Spleen (tissue), 11 donors: ENCODE results near the gene LCP2. TPM values are rescaled to one million over a fixed set of nuclear protein-coding genes. Genes with fewer than 3 reads are reported as not detected.
A peak's percentile ranks its signal among the peaks of the same experiment; 100 is the strongest.

ENCODE experiments used
- DNase-seq: peaks from one replicate; pipeline ENCODE4 v3.0.0-alpha.2; 2020
- H3K27ac ChIP-seq, 8 donors: fragments of 200-600 bp; sonication (generic) in 7 of 8; 1 replicate in 4 of 8; 2 replicates in 4 of 8; pipeline versions ENCODE4 v1.5.0 to v1.8.0; 2016 to 2021; ENCODE audit warnings: inconsistent platforms in 4 of 8, mild to moderate bottlenecking in 4 of 8, moderate library complexity in 1 of 8
- H3K27me3 ChIP-seq, 7 donors: fragments of 200-600 bp; sonication (generic) in 6 of 7; replicated peaks in 1 of 7; 1 replicate in 4 of 7; 2 replicates in 3 of 7; pipeline versions ENCODE4 v1.5.0 to v1.8.0; 2016 to 2021; ENCODE audit warnings: inconsistent platforms in 3 of 7, mild to moderate bottlenecking in 1 of 7
- H3K36me3 ChIP-seq, 6 donors: fragments of 200-600 bp; sonication (generic) in 5 of 6; 1 replicate in 4 of 6; 2 replicates in 2 of 6; pipeline versions ENCODE4 v1.5.0 to v1.8.0; 2016 to 2021; ENCODE audit warnings: inconsistent platforms in 2 of 6
- H3K4me1 ChIP-seq, 6 donors: fragments of 200-600 bp; sonication (generic) in 5 of 6; 1 replicate in 3 of 6; 2 replicates in 3 of 6; pipeline versions ENCODE4 v1.5.0 to v1.8.0; 2016 to 2021; ENCODE audit warnings: inconsistent platforms in 3 of 6
- H3K4me3 ChIP-seq, 8 donors: fragments of 200-600 bp; sonication (generic) in 7 of 8; 1 replicate in 4 of 8; 2 replicates in 4 of 8; pipeline versions ENCODE4 v1.5.0 to v1.8.0; 2016 to 2021; ENCODE audit warnings: inconsistent platforms in 4 of 8, mild to moderate bottlenecking in 4 of 8, moderate library complexity in 2 of 8
- H3K9me3 ChIP-seq, 8 donors: fragments of 200-600 bp; sonication (generic) in 7 of 8; 1 replicate in 4 of 8; 2 replicates in 4 of 8; pipeline versions ENCODE4 v1.5.0 to v1.8.0; 2016 to 2021; ENCODE audit warnings: inconsistent platforms in 4 of 8
- POLR2A ChIP-seq, 3 donors: fragments of 450-650 bp; IDR thresholded peaks; one replicate each; pipeline ENCODE4 v1.5.1; 2017; ENCODE audit warnings: antibody characterized with exemption in 3 of 3, mild to moderate bottlenecking in 1 of 3
- POLR2AphosphoS5 ChIP-seq, 3 donors: sonication (generic); formaldehyde crosslinking; IDR thresholded peaks; one replicate each; pipeline ENCODE4 v1.5.1; 2017; ENCODE audit warnings: antibody characterized with exemption in 3 of 3
- WGBS, 5 donors: extraction: QIAGEN DNeasy Blood & Tissue Kit in 3 of 5; methylation state at CpG; one replicate each; pipeline versions ENCODE4 v1.1.5 to v1.1.7; 2013 to 2018; 5-methylcytosine and 5-hydroxymethylcytosine counted together
- intact Hi-C: fragments of 100-400 bp; cut with DNase I; formaldehyde crosslinking; loops from one replicate; pipeline ENCODE4 v1.15.0; 2023; ENCODE audit warnings: low total_unique reads
- polyA plus RNA-seq, 3 donors: library from polyadenylated mRNA; stranded (reverse); fragments of 200-250 nt; gene quantifications; one replicate each; pipeline ENCODE4 v1.2.1, GENCODE V29; 2013
- total RNA-seq, 7 donors: library from RNA; depleted of rRNA in 3 of 7; stranded (reverse); fragments of >200 nt in 3 of 7; fragmentation: NEBNext Ultra II Directional in 4 of 7; extraction: Animal tissue kit (Norgen Biotek cat#: 25700) in 4 of 7; gene quantifications; one replicate each; pipeline versions ENCODE4 v1.1.0 to v1.2.1, GENCODE V29; 2016 to 2021
- TF ChIP-seq, protein P1 (sequence below), 11 experiments: fragments of 200-600 bp in 7 of 11; fragments of 450-650 bp in 4 of 11; sonication (generic) in 4 of 11; IDR thresholded peaks in 8 of 11; conservative IDR thresholded peaks in 3 of 11; 1 replicate in 7 of 11; 2 replicates in 4 of 11; pipeline versions ENCODE4 v1.4.0 to v1.8.0; 2016 to 2021; ENCODE audit warnings: antibody characterized with exemption in 11 of 11, inconsistent platforms in 4 of 11, mild to moderate bottlenecking in 1 of 11
- donor health status: healthy with polysubstance abuse.
- donor health status: DM: no; HTN: no; CAD: no; lungs with moderate emphysema.
- donor health status: DM: no; HTN: no; CAD: no.
- donor health status: Bipolar disorder and iron deficiency.
- donor health status: healthy.
- donor health status: DM: no; HTN: no; CAD: no.
- donor health status: DM: yes; HTN: yes; CAD: no.

The LCP2 gene
- total and polyA plus RNA-seq, 10 donors: 28.3 to 272 (median 214) TPM

DNA sequence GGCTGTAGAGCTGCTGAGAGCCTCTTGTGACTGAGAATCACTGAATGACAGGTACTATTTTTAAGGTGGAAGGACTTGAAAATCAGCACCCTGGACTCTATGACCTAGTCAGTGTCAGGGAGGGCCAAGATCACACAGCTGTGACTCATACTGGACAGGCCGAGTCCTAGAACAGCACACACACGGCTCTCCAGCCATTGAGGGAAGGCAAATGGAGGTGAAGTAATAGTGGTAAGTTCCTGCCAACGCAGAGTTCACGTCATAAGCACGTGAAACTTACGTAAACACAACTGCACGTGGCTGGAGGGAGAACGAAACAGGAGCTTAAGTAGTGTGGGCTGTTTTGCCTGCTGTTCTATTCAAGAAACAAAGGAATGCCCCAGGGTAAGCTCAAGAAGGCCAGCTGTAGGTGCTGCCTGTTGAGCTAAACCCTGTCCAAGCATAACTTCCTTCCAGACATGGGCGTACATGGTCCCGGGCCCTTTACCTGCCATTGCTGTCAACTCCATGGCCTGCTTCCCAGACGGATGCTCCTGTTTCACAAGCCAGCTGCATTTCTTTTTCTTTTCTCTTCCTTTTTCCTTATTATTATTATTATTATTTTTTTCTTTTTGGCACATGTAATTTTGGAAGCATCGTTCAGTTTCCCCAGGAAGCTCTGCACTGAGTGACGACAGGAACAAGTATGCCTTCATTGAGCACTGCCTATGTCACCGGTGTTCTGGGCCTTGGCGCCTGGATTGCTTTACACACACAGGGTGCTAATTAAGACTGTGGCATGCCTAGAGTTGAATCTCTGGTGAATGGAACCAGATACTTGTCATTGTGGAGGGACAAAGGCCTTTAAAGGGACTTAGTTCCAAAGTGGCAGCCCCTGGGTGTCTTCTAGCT, 10.2 kb upstream of the LCP2 start:
- Histone ChIP-seq H3K4me1 (peaks cover 30 to 89% (median 51%) of the 10 kb centered on the region in 6 donors), H3K27me3 (no peaks in the 10 kb centered on the region), H3K4me3 (peak overlapping the region in 1 of 8 donors; percentile 54), H3K36me3 (no peaks in the 10 kb centered on the region), H3K27ac (peak overlapping the region in 7 of 8 donors; percentile 24 to 82 (median 72)), H3K9me3 (no peaks in the 10 kb centered on the region)
- DNase-seq: peak; percentile 84
- TF ChIP-seq POLR2A (IDR thresholded peaks at IDR 0.05) (no peak), POLR2AphosphoS5 (IDR thresholded peaks at IDR 0.05) (peak in 1 of 3 donors; percentile 88)
- intact Hi-C loops: no loop called here
- WGBS, 5 donors: 58 to 84% (median 78%) methylated on average over 15 of the region's 15 CpGs

DNA sequence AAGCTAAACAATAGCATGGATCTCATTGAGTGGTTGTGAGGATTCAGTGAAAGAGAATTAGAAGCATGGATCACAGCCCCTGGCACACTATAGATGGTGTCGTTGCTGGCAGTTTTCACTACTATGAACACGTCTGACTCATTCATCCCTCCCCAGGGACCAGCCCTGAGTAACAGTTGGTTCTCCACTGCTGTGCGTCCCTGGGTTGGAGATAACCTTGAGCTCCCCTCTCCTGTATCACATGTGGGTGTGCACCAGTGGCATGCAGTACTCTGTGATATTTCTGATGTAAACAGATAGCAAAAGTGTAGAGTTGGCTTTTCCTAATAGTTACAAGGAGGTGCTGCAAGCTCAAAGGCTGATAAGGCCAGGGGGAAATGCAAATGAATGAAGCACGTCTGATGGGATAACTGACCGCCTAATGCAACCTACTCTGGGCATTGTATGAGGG, 8.8 kb upstream of the LCP2 start:
- peak overlapping the region in 2 of 8 donors; percentile 78 to 82 for H3K27ac ChIP-seq
- intact Hi-C loops: no loop called here
- H3K4me1 ChIP-seq: peaks cover 28 to 89% (median 51%) of the 10 kb centered on the region in 6 donors
- no peaks in the 10 kb centered on the region for H3K36me3 ChIP-seq
- TF ChIP-seq, protein P1, sequence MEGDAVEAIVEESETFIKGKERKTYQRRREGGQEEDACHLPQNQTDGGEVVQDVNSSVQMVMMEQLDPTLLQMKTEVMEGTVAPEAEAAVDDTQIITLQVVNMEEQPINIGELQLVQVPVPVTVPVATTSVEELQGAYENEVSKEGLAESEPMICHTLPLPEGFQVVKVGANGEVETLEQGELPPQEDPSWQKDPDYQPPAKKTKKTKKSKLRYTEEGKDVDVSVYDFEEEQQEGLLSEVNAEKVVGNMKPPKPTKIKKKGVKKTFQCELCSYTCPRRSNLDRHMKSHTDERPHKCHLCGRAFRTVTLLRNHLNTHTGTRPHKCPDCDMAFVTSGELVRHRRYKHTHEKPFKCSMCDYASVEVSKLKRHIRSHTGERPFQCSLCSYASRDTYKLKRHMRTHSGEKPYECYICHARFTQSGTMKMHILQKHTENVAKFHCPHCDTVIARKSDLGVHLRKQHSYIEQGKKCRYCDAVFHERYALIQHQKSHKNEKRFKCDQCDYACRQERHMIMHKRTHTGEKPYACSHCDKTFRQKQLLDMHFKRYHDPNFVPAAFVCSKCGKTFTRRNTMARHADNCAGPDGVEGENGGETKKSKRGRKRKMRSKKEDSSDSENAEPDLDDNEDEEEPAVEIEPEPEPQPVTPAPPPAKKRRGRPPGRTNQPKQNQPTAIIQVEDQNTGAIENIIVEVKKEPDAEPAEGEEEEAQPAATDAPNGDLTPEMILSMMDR (IDR thresholded peaks at IDR 0.05 in 8 of 11, conservative IDR thresholded peaks at IDR 0.05 in 3 of 11): no peak
- no peak for TF ChIP-seq POLR2AphosphoS5 (IDR thresholded peaks at IDR 0.05)
- no peak for TF ChIP-seq POLR2A (IDR thresholded peaks at IDR 0.05)
- H3K9me3 ChIP-seq: no peaks in the 10 kb centered on the region
- 51 to 69% (median 60%) methylated on average over 5 of the region's 5 CpGs for WGBS, 5 donors
- no peak overlapping the region for H3K4me3 ChIP-seq
- DNase-seq: no peak
- no peaks in the 10 kb centered on the region for H3K27me3 ChIP-seq

DNA sequence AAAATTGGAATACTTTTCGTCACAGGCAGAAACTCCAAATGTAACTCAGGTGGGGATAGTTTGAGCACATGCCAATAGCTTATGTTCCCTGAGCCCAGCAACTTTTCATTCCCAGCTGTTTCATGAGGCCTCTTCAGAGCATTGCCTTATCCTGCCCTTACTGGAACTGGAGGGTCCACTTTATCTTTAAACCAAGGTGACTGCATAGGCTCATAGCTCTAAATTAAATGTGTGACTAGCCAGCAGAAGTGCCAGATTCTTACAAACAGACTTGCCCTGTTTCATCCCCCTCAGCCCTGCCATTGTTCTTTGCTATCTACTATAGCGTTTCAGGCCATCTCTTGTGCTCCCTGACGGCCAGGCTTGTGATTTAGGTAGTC, 8.1 kb upstream of the LCP2 start:
- DNase-seq: no peak
- Histone ChIP-seq H3K36me3 (no peaks in the 10 kb centered on the region), H3K27ac (no peak overlapping the region), H3K4me1 (peaks cover 25 to 89% (median 51%) of the 10 kb centered on the region in 6 donors), H3K4me3 (no peak overlapping the region), H3K27me3 (no peaks in the 10 kb centered on the region), H3K9me3 (no peaks in the 10 kb centered on the region)
- 88 to 93% (median 93%) methylated on average over 3 of the region's 3 CpGs for WGBS, 5 donors
- TF ChIP-seq POLR2A (IDR thresholded peaks at IDR 0.05): no peak
- TF ChIP-seq POLR2AphosphoS5 (IDR thresholded peaks at IDR 0.05): no peak
- TF ChIP-seq, protein P1 (IDR thresholded peaks at IDR 0.05 in 8 of 11, conservative IDR thresholded peaks at IDR 0.05 in 3 of 11): no peak
- intact Hi-C loops: no loop called here

DNA sequence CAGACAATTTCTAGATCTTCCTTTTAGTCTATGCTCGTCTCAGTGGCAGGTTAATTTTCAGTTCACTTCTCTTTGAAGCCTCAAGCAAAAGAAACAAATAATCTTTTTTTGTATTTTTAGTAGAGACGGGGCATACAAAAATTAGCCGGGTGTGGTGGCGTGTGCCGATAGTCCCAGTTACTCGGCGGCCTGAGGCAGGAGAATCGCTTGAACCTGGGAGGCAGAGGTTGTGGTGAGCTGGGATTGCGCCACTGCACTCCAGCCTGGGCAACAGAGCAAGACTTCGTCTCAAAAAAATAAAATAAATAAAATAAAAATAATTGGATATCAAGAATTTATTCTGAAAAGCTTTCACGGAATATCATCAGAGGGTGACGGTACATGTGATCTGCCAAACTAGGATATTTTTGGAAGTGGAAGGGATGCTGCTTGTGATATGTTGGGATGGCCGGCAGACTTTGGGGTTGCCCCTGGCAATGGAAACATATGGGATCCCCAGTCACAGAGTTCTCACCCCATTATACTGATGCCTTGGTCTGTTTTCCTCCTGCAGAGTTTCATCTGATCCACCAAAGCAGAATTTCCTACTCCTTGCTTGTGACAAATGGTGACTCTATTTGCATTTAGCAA, 7.6 kb upstream of the LCP2 start:
- H3K36me3 ChIP-seq: no peaks in the 10 kb centered on the region
- H3K27me3 ChIP-seq: no peaks in the 10 kb centered on the region
- peaks cover 24 to 89% (median 51%) of the 10 kb centered on the region in 6 donors for H3K4me1 ChIP-seq
- intact Hi-C loops: no loop called here
- no peaks in the 10 kb centered on the region for H3K9me3 ChIP-seq
- no peak for DNase-seq
- WGBS, 5 donors: 89 to 93% (median 93%) methylated on average over 13 of the region's 13 CpGs
- no peak overlapping the region for H3K4me3 ChIP-seq
- no peak overlapping the region for H3K27ac ChIP-seq
- TF ChIP-seq, protein P1 (IDR thresholded peaks at IDR 0.05 in 8 of 11, conservative IDR thresholded peaks at IDR 0.05 in 3 of 11): no peak
- TF ChIP-seq POLR2A (IDR thresholded peaks at IDR 0.05): no peak
- no peak for TF ChIP-seq POLR2AphosphoS5 (IDR thresholded peaks at IDR 0.05)
